HEK293T (cell line): ENCODE data around the gene RTL9.

Experiments
- ARNT ChIP-seq: fragments of 450-650 bp; IDR thresholded peaks from 2 replicates; pipeline ENCODE4 v1.6.1; 2017; ENCODE audit warnings: mild to moderate bottlenecking
- CTBP1 ChIP-seq: fragments of 450-650 bp; IDR thresholded peaks from 2 replicates; pipeline ENCODE4 v1.6.1; 2016; ENCODE audit warnings: borderline replicate concordance
- FOXA1 ChIP-seq: fragments of 450-650 bp; IDR thresholded peaks from 2 replicates; pipeline ENCODE4 v1.6.1; 2016; ENCODE audit warnings: mild to moderate bottlenecking
- FOXK2 ChIP-seq: fragments of 450-650 bp; IDR thresholded peaks from 2 replicates; pipeline ENCODE4 v1.6.1; 2016; ENCODE audit warnings: mild to moderate bottlenecking
- SUZ12 ChIP-seq: fragments of 450-650 bp; IDR thresholded peaks from 2 replicates; pipeline ENCODE4 v1.6.1; 2016; ENCODE audit warnings: mild to moderate bottlenecking
- TARDBP ChIP-seq: fragments of 450-650 bp; IDR thresholded peaks from 2 replicates; pipeline ENCODE4 v1.6.1; 2016

DNA sequence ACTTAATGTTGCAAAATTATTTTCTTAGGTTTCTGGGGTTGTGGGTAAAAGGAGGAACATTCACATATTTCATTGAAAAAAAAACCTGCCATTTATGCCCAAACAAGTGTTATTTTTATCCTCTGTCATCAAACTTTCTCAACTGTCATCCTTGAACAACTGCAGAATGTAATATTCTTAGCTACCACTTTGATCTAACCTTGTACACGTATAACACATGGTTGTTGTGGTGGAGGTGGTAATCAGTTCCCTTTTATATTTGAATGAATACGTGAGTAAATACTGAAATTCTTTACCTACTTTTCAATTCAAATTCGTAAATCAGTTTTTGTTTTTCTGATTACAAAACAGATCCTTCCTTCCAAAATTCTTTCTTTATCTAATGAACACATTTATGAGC, 37.0 kb upstream of the RTL9 start:
- TF ChIP-seq SUZ12: no peak
- no peak for TF ChIP-seq FOXK2
- no peak for TF ChIP-seq FOXA1
- no peak for TF ChIP-seq ARNT
- TF ChIP-seq TARDBP: no peak
- TF ChIP-seq CTBP1: no peak
